ENCODE measurements around the gene MARK3.

Gene MARK3

DNA sequence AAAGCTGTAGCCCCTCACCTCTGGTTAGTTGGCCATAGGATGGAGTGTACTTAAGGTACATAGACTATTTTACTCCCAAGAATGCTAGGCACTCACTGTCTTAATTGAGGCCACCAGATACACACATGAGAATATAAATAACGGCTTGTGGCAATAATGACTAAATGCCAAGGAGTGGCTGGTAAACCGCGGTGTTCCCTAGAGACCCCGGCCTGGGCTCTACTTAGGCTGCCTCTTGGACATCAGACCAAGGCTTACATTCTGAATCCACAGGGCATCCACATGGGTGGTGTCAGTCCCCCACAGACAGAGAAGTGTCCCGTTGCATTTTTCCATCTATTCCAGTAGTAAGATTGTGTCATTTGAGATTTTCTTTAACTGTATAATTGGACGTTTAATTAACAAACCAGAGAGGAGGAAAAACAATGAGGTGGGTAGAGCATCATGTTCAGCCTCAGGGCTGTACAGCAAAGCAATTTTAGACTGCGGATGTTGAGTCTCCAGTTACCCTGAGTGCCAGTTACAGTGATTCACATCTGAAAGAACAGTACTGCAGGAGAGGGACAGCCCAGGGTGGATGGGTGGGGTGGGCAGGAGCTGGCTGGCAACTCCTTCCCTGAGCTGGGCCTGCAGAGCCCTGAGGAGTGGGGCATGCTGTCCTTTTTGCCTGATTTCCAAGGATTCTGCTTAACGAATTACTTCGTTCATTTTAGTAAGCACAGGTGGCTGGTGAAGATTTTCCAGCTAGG is 116.9 kb downstream of the MARK3 start:
- intact Hi-C loops (cut with DNase I; ENCODE audit: low total_unique reads) = no loop called here
- no peak for DNase-seq
- TF ChIP-seq, protein P1, sequence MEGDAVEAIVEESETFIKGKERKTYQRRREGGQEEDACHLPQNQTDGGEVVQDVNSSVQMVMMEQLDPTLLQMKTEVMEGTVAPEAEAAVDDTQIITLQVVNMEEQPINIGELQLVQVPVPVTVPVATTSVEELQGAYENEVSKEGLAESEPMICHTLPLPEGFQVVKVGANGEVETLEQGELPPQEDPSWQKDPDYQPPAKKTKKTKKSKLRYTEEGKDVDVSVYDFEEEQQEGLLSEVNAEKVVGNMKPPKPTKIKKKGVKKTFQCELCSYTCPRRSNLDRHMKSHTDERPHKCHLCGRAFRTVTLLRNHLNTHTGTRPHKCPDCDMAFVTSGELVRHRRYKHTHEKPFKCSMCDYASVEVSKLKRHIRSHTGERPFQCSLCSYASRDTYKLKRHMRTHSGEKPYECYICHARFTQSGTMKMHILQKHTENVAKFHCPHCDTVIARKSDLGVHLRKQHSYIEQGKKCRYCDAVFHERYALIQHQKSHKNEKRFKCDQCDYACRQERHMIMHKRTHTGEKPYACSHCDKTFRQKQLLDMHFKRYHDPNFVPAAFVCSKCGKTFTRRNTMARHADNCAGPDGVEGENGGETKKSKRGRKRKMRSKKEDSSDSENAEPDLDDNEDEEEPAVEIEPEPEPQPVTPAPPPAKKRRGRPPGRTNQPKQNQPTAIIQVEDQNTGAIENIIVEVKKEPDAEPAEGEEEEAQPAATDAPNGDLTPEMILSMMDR (IDR thresholded peaks at IDR 0.05) = no peak
- no peak overlapping the region for H3K27ac ChIP-seq
- peaks cover 0 to 7% (median 3%) of the 10 kb centered on the region in 4 donors for H3K4me1 ChIP-seq
- peaks cover 33 to 83% (median 58%) of the 10 kb centered on the region in 3 donors for H3K36me3 ChIP-seq
- no peak overlapping the region for H3K4me3 ChIP-seq
- H3K9me3 ChIP-seq = no peaks in the 10 kb centered on the region
- H3K27me3 ChIP-seq = no peaks in the 10 kb centered on the region

DNA sequence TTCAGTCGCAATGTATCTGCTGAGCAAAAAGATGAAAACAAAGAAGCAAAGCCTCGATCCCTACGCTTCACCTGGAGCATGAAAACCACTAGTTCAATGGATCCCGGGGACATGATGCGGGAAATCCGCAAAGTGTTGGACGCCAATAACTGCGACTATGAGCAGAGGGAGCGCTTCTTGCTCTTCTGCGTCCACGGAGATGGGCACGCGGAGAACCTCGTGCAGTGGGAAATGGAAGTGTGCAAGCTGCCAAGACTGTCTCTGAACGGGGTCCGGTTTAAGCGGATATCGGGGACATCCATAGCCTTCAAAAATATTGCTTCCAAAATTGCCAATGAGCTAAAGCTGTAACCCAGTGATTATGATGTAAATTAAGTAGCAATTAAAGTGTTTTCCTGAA is 117.7 kb downstream of the MARK3 start:
- TF ChIP-seq, protein P1 (IDR thresholded peaks at IDR 0.05) = no peak
- Histone ChIP-seq H3K4me3 (no peak overlapping the region), H3K27ac (no peak overlapping the region), H3K9me3 (no peaks in the 10 kb centered on the region), H3K27me3 (no peaks in the 10 kb centered on the region), H3K4me1 (peaks cover 0 to 7% (median 3%) of the 10 kb centered on the region in 4 donors), H3K36me3 (peaks cover 33 to 91% (median 59%) of the 10 kb centered on the region in 3 donors)
- intact Hi-C loops (cut with DNase I; ENCODE audit: low total_unique reads) = no loop called here
- DNase-seq = no peak

DNA sequence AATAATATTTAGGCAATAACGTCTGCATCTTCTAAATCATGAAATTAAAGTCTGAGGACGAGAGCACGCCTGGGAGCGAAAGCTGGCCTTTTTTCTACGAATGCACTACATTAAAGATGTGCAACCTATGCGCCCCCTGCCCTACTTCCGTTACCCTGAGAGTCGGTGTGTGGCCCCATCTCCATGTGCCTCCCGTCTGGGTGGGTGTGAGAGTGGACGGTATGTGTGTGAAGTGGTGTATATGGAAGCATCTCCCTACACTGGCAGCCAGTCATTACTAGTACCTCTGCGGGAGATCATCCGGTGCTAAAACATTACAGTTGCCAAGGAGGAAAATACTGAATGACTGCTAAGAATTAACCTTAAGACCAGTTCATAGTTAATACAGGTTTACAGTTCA is 118.1 kb downstream of the MARK3 start:
- no peaks in the 10 kb centered on the region for H3K9me3 ChIP-seq
- H3K36me3 ChIP-seq = peaks cover 33 to 96% (median 60%) of the 10 kb centered on the region in 3 donors
- H3K27ac ChIP-seq = no peak overlapping the region
- no peaks in the 10 kb centered on the region for H3K27me3 ChIP-seq
- H3K4me1 ChIP-seq = peaks cover 0 to 7% (median 3%) of the 10 kb centered on the region in 4 donors
- no peak overlapping the region for H3K4me3 ChIP-seq
- intact Hi-C loops (cut with DNase I; ENCODE audit: low total_unique reads) = no loop called here
- TF ChIP-seq, protein P1 (IDR thresholded peaks at IDR 0.05) = no peak
- DNase-seq = no peak

DNA sequence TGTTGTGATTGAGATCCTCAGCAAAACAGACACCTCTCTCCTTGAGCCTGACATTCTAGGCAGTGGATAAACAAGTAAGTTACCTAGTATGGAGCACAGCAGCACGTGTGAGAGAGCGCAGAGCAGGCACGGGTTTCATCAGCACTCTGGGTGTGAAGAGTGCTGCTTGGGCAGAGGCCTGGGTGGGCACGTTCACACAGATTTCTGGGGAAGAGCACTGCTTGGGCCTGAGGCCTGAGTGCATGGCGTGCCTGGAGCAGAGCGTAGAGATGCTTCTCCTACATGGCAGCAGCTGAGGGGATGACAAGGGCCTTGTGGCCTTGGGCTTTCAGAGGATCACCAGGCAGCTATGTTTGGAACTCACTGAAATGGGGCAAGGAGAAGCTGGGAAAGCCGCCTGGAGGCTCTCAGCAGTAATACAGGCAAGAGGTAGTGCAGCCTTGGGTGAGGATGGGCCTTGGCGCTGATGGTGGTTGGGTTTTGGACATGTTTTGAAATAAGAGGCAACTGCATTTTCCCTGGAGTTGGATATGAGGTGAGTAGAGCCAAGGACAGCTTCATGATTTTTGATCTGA is 119.9 kb downstream of the MARK3 start:
- TF ChIP-seq, protein P1 (IDR thresholded peaks at IDR 0.05) = no peak
- Histone ChIP-seq H3K4me3 (no peak overlapping the region), H3K27me3 (no peaks in the 10 kb centered on the region), H3K27ac (no peak overlapping the region), H3K4me1 (peaks cover 0 to 7% (median 3%) of the 10 kb centered on the region in 4 donors), H3K9me3 (no peaks in the 10 kb centered on the region), H3K36me3 (peaks cover 38 to 94% (median 70%) of the 10 kb centered on the region in 3 donors)
- peak in 1 of 2 donors; percentile 15 for DNase-seq
- intact Hi-C loops (cut with DNase I; ENCODE audit: low total_unique reads) = no loop called here

DNA sequence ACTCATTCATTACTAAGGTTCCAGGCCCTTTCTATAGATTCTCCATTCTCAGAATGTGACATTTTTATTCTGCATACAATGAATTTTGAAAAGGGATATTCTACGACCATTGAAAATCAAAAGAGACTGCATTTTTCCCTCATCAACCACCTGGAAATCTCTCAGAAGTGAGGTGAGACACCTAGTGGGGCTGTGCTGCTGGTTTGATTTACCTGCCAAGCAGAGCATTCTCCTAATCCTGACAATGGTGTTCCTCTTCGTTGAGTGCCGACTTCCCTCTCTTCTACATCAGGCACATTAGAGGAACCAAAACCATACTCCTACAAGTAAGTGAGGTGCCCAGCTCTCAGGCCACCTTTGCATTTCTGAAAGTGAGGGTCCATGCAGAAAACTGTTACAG is 122.5 kb downstream of the MARK3 start:
- H3K36me3 ChIP-seq = peaks cover 34 to 87% (median 68%) of the 10 kb centered on the region in 3 donors
- H3K27me3 ChIP-seq = no peaks in the 10 kb centered on the region
- TF ChIP-seq, protein P1 (IDR thresholded peaks at IDR 0.05) = no peak
- H3K4me1 ChIP-seq = peaks cover 0 to 7% (median 5%) of the 10 kb centered on the region in 4 donors
- H3K9me3 ChIP-seq = no peaks in the 10 kb centered on the region
- no peak overlapping the region for H3K27ac ChIP-seq
- H3K4me3 ChIP-seq = no peak overlapping the region
- no peak for DNase-seq
- intact Hi-C loops (cut with DNase I; ENCODE audit: low total_unique reads) = no loop called here
